AML-193 (cell line): ENCODE data around the gene ATG4B.

Source experiments
- DNase-seq, 2 experiments: peaks; one replicate each; lab custom pipeline; 2025; lab: John Stamatoyannopoulos, UW

The ATG4B gene

DNA sequence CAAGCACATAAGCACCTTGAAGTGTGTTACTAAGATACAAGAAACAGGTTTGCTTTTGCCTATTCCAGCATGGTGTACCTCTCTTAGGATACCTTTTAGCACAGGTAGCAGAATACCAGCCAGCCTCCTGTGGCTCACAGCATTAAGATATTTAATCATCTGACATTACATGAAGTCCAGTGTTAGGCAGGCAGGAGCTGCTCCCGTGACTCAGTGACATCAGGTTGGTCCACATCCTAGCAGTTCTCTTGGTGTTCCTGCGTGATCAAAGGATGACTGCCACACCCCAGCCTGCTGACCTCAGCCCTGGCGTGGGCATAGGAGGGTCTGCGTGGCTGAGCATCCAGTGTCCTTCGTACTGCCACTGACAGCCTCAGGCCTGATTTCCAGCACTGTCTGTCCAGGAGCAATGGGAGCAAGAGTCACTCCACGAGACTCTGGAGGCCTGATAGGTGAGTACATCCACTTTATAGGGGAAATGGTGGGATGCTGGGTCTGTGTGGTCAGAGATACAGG is 52.8 kb downstream of the ATG4B start:
- DNase-seq: no peak

GRCh38 chr2:241692448-241692847 is 55.0 kb downstream of the ATG4B start:
- DNase-seq: no peak

GRCh38 chr2:241695651-241696050 is 58.2 kb downstream of the ATG4B start:
- no peak for DNase-seq

DNA sequence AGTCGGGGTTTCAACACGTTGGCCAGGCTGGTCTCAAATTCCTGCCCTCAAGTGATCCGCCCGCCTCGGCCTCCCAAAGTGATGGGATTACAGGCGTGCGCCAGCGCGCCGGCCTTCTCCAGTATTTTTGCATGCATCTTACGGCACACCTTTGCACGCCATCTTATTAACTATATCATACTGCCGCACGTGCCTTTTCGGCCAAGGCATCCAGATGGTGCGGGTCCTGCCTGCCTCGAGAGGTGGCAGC is 63.6 kb downstream of the ATG4B start:
- peak in 1 of 2 experiments; percentile 87 for DNase-seq

DNA sequence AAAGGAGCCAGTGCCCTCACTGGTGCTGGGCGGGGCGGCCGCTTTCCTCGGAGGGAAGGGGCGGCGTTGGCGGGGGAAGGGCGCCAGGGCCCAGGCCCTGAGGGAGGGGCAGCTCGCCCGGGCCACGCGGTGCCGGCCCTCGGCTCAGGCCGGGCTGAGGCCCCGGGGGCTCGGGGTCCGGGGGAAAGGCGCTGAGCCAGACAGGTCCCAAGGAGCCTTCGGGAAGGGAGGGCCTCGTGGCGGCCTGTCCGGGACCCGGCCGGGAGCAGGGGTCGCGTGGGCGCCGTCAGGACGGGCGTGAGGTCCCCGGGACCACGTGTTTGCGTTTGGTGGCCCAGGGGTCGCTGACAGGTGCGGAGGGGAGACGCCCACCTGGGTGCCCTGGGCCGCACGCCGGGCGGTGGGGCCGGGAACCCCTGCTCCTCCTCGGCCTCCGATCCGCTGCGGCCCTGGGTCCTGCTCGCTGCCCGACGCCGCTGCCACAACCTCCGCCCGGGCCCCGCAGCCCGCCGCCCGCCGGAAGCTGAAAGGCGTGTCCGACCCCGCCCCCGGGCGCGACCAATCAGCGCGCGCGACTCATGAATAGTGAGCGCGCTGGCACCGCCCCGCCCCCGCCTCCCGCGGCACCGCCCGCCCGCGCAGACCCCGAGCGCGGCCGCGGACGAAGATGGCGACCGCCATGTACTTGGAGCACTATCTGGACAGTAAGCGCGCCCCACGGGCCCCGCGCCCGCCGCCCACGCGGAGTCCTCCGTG is 64.1 kb downstream of the ATG4B start, which contains the start of gene ING5:
Gene ING5 (plus strand): TSS at position 641 of the 756 bp plus-strand sequence. CDS start 27 bp downstream, at position 668.
- DNase-seq: peak; percentile 82 to 83

- DNase-seq: peak; percentile 47 to 51
These were observed 64.9 kb downstream of the ATG4B start for GRCh38 chr2:241702155-241703031.

DNA sequence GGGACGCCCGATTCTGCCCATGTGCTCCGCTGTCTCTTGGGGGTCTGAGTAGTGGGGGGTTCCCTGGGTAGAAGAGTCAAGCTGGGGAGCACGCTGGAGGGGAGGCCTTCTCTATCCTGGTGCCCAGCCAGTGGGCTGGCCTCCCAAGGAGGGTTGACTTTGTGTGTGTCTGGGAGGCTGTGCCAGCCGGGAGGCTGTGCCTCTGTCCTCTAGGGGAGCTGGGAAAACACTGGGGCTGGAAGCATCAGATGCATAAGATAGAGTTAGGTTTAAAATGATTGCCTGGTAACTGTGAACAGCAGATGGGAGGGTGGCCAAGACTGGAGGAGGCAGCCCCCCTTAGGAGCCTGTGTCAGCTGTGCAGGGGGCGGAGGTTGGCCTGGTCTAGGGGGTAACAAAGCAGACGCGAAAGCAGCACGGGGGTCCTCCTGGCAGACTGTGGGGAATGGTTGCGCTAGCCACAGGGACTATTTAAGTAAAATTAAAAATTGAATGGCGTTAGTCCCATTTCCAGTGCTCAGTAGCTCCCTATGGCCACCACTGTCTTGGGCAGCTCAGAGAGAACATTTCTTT is 65.6 kb downstream of the ATG4B start:
- no peak for DNase-seq

- DNase-seq: no peak
These were observed 69.0 kb downstream of the ATG4B start for GRCh38 chr2:241706537-241706936.

DNA sequence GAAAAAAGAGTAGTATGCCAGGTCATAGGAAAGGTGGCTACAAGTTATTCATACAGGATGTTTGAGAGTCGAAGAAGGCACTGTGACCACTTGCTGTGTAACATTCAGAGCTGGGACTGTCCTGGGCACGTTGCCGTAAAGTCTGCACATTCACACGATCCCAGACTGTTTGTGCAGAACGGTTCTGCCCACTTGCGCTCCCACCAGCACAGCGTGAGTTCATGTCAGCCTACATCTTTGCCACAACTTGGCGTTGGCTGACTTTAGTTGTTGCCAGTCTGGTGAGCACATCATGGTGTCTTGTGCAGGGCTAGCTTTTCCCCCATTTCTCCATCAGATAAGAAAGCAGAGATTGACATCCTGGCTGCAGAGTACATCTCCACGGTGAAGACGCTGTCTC is 71.4 kb downstream of the ATG4B start:
- DNase-seq: no peak

DNA sequence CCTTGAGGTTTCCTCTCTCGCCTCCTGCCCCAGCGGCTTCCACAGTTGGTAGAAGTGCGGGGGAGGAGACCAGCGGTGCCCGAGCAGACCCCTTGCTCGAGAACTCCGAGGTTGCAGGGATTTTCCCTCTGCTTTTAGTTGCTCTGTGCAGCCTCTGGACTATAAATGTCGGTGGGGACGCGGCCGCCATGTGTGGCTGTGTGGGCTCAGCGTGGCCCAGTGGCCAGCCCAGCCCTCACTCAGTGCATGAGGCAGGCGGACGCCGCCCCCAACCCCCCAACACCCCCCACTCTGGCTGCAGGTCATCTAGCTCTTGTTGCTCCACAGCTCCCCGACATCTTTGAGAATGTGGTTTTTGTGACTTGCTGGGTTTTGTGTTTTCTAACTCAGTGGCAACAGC is 81.6 kb downstream of the ATG4B start:
- DNase-seq: no peak

DNA sequence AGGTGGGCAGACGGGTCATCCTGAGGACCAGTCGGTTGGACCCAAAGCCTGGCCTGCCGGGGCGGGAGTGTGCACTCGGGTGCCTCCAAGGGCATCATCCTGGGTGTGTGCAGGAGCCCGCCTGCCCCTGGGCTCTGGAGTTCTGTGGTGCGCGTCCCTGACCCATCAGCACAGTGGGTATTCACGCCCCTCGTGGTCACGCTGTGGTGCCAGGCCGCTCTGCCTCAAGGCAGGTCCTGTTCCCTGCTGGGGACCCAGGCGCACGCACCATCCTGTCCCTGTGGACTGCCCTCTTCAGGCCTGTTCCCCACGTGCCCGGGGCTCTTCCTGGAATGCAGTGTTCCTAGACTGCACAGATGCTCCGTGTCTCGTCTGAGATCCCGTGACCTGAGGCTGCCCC is 82.6 kb downstream of the ATG4B start:
- no peak for DNase-seq

DNA sequence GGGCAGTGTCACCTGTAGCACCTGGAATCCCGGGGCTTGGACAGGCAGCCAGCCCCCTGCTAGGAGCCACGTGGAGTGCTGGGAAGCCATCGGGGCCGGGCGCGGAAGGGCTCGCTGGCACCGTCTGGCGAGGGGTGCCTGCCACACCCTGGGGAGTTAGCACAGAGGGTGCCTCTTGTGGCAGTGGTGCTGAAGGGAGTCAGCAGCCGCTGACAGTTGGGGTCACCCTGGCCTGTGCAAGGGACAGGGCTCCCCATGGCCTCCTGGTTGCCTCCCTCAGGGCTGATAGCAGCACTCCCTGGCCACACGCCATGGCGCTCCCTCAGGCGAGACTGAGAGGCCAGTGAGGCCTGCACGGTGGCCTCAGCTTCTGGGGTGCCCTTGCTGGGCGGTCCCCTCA is 83.1 kb downstream of the ATG4B start:
- DNase-seq: no peak

- DNase-seq: no peak
These were observed 84.4 kb downstream of the ATG4B start for GRCh38 chr2:241721852-241722251.

- DNase-seq: no peak
These were observed 85.5 kb downstream of the ATG4B start for GRCh38 chr2:241722896-241723454.
